Measurements from ENCODE around the gene MESP1. TPM values are rescaled to one million over a fixed set of nuclear protein-coding genes. Genes with fewer than 3 reads are reported as not detected.

MESP1 gene
- total and polyA plus RNA-seq, 10 of the 15 experiments (the other 5 are each of a cell fraction or from before 2014, with no cell fraction given) = 0.04 to 1.1 (median 0.57) TPM; not detected in 2

DNA sequence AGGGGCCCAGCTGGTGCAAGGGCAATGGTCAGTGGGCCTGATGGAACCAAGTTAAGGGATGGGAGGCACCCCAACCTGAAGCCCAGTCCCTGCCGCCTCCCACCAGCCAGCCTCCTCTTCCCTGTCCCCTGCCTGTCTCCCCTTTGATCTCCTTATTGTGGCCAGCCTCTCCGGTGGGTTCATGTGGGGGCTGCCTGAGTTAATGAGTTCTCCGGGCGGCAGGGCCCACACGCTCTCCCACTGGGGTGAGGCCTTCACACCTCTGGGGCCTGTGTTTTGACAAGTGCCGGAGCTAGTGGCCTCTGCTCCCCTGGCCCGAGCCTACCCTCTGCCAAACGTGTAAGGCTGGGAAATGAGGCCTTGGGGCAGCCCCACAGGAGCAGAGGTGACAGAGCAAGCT is 7.2 kb upstream of the MESP1 start:
- 54% methylated on average over 8 of the region's 8 CpGs for WGBS (ENCODE audit: insufficient coverage, insufficient replicate concordance, low lambda C conversion rate, missing lambda C conversion rate)
- no peaks in the 10 kb centered on the region for H4K20me1 ChIP-seq (ENCODE audit: control insufficient read depth, insufficient read depth)
- H3K27me3 ChIP-seq (replicated peaks in 1 of 2; ENCODE audit: control insufficient read depth in 2 of 2, insufficient read depth in 2 of 2, low read length in 1 of 2) = no peaks in the 10 kb centered on the region
- ChIA-PET SMC1A (ENCODE audit: uncharacterized antibody, unreplicated experiment) (interaction anchor here (7.9 kb wide), 1 partner anchor 118 kb away, joined by 132 read pairs; no protein-coding TSS in a partner anchor), RAD21 (ENCODE audit: unreplicated experiment) (interaction anchor here (7.9 kb wide), 1 partner anchor 116 kb away, joined by 179 read pairs; no protein-coding TSS in a partner anchor), POLR2A (no interaction called here), CTCF (interaction anchor here (2.2 to 11.4 kb wide), 2 partner anchors 18 to 117 kb away, joined by 5 to 380 read pairs; no protein-coding TSS in a partner anchor)
- in situ Hi-C loops (cut with MboI) (loop anchor here (5.0 to 10.0 kb wide), 2 partner anchors 119 to 337 kb away; no protein-coding TSS in a partner anchor), intact Hi-C loops (cut with micrococcal nuclease; ENCODE audit: unreplicated experiment) (loop anchor here (10.0 kb wide), 1 partner anchor 67 kb away; no protein-coding TSS in a partner anchor)
- H3K79me2 ChIP-seq (ENCODE audit: control insufficient read depth, insufficient read depth, low read length) = no peaks in the 10 kb centered on the region
- no peak overlapping the region for H3K4me2 ChIP-seq (ENCODE audit: control insufficient read depth, insufficient read depth)
- no peak for FAIRE-seq
- no peak overlapping the region for H2AFZ ChIP-seq (ENCODE audit: control insufficient read depth, low read depth, low read length)
- H3K4me1 ChIP-seq (ENCODE audit: control insufficient read depth, insufficient read depth, low read length) = peaks cover 11% of the 10 kb centered on the region
- H3K4me3 ChIP-seq = no peak overlapping the region
- H3K9ac ChIP-seq (ENCODE audit: control insufficient read depth, insufficient read depth, low read length) = no peak overlapping the region
- no peak for ATAC-seq
- no peak for DNase-seq (ENCODE audit: low read depth, low spot score)
- no TSS peak for BruUV-seq (replicated peaks)
- no peaks in the 10 kb centered on the region for H3K9me3 ChIP-seq (replicated peaks; ENCODE audit: control insufficient read depth, insufficient read depth, low read length)
- H3K36me3 ChIP-seq (ENCODE audit: control insufficient read depth in 2 of 2, insufficient read depth in 2 of 2, low read length in 1 of 2) = no peaks in the 10 kb centered on the region
- TF ChIP-seq MXI1 (IDR thresholded peaks at IDR 0.05; ENCODE audit: low read depth, low read length) (no peak), CREM (IDR thresholded peaks at IDR 0.05; ENCODE audit: low read depth) (no peak), ZNF274 (IDR thresholded peaks at IDR 0.05; ENCODE audit: insufficient read depth, insufficient read length) (no peak), CHD2 (IDR thresholded peaks at IDR 0.05; ENCODE audit: borderline replicate concordance, low read depth, low read length) (no peak), KAT2A (conservative IDR thresholded peaks at IDR 0.05; ENCODE audit: control insufficient read depth, low read depth, low read length) (no peak), IKZF1 (conservative IDR thresholded peaks at IDR 0.05) (no peak), MLLT1 (IDR thresholded peaks at IDR 0.05) (no peak), SUZ12 (IDR thresholded peaks at IDR 0.05; ENCODE audit: unreplicated experiment) (no peak), HDAC2 (IDR thresholded peaks at IDR 0.05) (no peak), TCF3 (IDR thresholded peaks at IDR 0.05; ENCODE audit: borderline replicate concordance, insufficient read depth, low read depth, low read length) (no peak), CTCF (IDR thresholded peaks at IDR 0.05 in 2 of 3, conservative IDR thresholded peaks at IDR 0.05 in 1 of 3; ENCODE audit: control insufficient read depth in 2 of 3, extremely low read depth in 1 of 3, insufficient read depth in 1 of 3, low read depth in 3 of 3, low read length in 3 of 3) (no peak), SREBF1 (IDR thresholded peaks at IDR 0.05; ENCODE audit: low read length) (no peak), GATAD2B (conservative IDR thresholded peaks at IDR 0.05; ENCODE audit: low read depth) (no peak)
- TF ChIP-seq, protein P1, sequence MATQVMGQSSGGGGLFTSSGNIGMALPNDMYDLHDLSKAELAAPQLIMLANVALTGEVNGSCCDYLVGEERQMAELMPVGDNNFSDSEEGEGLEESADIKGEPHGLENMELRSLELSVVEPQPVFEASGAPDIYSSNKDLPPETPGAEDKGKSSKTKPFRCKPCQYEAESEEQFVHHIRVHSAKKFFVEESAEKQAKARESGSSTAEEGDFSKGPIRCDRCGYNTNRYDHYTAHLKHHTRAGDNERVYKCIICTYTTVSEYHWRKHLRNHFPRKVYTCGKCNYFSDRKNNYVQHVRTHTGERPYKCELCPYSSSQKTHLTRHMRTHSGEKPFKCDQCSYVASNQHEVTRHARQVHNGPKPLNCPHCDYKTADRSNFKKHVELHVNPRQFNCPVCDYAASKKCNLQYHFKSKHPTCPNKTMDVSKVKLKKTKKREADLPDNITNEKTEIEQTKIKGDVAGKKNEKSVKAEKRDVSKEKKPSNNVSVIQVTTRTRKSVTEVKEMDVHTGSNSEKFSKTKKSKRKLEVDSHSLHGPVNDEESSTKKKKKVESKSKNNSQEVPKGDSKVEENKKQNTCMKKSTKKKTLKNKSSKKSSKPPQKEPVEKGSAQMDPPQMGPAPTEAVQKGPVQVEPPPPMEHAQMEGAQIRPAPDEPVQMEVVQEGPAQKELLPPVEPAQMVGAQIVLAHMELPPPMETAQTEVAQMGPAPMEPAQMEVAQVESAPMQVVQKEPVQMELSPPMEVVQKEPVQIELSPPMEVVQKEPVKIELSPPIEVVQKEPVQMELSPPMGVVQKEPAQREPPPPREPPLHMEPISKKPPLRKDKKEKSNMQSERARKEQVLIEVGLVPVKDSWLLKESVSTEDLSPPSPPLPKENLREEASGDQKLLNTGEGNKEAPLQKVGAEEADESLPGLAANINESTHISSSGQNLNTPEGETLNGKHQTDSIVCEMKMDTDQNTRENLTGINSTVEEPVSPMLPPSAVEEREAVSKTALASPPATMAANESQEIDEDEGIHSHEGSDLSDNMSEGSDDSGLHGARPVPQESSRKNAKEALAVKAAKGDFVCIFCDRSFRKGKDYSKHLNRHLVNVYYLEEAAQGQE (IDR thresholded peaks at IDR 0.05; ENCODE audit: low read depth, low read length) = no peak
- TF ChIP-seq, protein P2, sequence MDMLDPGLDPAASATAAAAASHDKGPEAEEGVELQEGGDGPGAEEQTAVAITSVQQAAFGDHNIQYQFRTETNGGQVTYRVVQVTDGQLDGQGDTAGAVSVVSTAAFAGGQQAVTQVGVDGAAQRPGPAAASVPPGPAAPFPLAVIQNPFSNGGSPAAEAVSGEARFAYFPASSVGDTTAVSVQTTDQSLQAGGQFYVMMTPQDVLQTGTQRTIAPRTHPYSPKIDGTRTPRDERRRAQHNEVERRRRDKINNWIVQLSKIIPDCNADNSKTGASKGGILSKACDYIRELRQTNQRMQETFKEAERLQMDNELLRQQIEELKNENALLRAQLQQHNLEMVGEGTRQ (IDR thresholded peaks at IDR 0.05; ENCODE audit: borderline replicate concordance, low read depth, low read length) = no peak
- no peak overlapping the region for H3K27ac ChIP-seq (ENCODE audit: control insufficient read depth, insufficient read depth)

Data from GM12878 (cell line).